GM12875 (cell line): ENCODE results near the gene PTS.

Experiments used
- H3K4me3 ChIP-seq: one replicate; pipeline ENCODE4 v1.5.1; 2011; ENCODE audit warnings: low read depth, low read length, control low read depth
- TF ChIP-seq, protein P1 (sequence below): IDR thresholded peaks from 2 replicates; pipeline ENCODE4 v1.5.1; 2011; ENCODE audit warnings: low read depth, mild to moderate bottlenecking, control low read depth, inconsistent platforms, low read length, moderate library complexity, borderline replicate concordance; ENCODE audit not compliant: insufficient read depth

PTS gene

DNA sequence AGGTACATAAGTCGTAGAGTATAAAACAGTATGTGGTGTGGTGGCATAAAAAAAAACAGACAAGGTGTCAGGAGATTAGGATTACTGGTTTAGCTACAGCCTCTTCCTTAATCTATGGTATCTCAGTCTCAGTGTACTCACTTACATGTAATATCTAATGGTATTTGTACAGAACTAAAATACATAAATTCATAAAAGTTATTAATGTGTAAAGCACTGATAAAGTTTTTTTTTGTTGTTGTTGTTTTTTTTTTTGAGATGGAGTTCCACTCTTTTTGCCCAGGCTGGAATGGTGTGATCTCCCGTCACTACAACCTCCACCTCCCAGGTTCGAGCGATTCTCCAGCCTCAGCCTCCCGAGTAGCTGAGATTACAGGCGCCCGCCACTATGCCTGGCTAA lies 2.9 kb downstream of the PTS start:
- TF ChIP-seq, protein P1, sequence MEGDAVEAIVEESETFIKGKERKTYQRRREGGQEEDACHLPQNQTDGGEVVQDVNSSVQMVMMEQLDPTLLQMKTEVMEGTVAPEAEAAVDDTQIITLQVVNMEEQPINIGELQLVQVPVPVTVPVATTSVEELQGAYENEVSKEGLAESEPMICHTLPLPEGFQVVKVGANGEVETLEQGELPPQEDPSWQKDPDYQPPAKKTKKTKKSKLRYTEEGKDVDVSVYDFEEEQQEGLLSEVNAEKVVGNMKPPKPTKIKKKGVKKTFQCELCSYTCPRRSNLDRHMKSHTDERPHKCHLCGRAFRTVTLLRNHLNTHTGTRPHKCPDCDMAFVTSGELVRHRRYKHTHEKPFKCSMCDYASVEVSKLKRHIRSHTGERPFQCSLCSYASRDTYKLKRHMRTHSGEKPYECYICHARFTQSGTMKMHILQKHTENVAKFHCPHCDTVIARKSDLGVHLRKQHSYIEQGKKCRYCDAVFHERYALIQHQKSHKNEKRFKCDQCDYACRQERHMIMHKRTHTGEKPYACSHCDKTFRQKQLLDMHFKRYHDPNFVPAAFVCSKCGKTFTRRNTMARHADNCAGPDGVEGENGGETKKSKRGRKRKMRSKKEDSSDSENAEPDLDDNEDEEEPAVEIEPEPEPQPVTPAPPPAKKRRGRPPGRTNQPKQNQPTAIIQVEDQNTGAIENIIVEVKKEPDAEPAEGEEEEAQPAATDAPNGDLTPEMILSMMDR: no peak
- no peak overlapping the region for H3K4me3 ChIP-seq

- TF ChIP-seq, protein P1: no peak
- no peak overlapping the region for H3K4me3 ChIP-seq
Measured at GRCh38 chr11:112229746-112230433, 3.7 kb downstream of the PTS start.

DNA sequence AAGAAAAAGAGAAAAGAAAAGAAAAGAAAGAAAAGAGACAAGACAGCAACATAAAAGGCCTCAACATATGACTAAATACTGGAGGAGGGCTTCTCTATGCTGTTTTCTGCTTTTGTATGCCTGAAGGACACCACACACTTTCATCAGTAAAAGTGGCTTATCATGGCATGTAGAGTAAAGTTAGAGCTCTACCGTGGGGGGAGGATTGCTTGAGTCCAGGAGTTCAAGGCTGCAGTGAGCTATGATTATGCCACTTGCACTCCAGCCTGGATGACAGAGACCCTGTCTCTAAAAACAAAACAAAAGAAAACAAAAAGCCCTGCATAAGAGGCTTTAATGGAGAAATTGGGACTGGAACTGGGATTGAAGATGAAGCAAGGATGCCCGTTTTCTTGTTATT lies 5.7 kb downstream of the PTS start:
- no peak overlapping the region for H3K4me3 ChIP-seq
- TF ChIP-seq, protein P1: no peak

- TF ChIP-seq, protein P1: no peak
- no peak overlapping the region for H3K4me3 ChIP-seq
Measured at GRCh38 chr11:112235750-112236390, 9.6 kb downstream of the PTS start.

DNA sequence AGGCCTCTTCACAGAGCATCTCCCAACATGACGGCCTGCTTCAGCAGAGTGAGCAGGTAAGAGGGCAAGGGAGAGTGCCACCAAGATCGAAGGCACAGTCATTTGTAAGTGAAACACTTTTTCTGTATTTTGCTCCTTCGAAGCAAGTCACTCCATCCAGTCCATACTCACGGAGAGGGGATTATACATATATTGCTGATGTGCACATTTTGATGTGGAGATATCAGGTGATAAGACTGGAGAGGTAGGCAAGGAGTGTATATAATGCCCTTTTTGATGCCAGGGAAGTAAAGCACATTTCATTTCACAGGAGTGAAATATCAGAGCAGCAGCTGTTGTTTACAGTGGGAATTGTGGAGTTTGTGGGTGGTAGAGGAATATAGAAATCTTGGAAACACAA lies 11.2 kb downstream of the PTS start:
- H3K4me3 ChIP-seq: no peak overlapping the region
- TF ChIP-seq, protein P1: no peak

- TF ChIP-seq, protein P1: no peak
- no peak overlapping the region for H3K4me3 ChIP-seq
Measured at GRCh38 chr11:112238041-112238440, 11.8 kb downstream of the PTS start.

DNA sequence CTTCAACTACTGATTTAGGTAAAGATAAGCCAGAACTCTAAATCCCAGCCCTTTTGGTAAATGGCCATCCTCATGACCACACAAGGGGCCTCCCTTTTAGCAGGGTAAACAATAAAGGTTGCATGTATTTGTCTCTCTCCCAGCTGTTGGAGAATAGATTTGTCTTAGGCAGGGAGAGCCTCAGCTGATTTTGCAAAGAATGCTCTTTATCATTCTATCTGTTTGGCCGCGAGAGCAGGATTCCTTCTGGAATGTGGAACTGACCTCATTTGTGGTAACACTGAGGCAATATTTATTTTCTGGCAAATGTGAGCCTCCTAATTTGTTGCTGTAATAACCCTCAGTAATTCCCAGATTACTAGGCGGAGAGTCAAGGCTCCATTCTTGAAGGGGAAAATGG lies 15.3 kb downstream of the PTS start:
- no peak overlapping the region for H3K4me3 ChIP-seq
- TF ChIP-seq, protein P1: no peak
